ENCODE measurements around the gene FLT1.

Gene FLT1

GRCh38 chr13:28473044-28473443, 21.9 kb downstream of the FLT1 start:
- TF ChIP-seq, protein P1, sequence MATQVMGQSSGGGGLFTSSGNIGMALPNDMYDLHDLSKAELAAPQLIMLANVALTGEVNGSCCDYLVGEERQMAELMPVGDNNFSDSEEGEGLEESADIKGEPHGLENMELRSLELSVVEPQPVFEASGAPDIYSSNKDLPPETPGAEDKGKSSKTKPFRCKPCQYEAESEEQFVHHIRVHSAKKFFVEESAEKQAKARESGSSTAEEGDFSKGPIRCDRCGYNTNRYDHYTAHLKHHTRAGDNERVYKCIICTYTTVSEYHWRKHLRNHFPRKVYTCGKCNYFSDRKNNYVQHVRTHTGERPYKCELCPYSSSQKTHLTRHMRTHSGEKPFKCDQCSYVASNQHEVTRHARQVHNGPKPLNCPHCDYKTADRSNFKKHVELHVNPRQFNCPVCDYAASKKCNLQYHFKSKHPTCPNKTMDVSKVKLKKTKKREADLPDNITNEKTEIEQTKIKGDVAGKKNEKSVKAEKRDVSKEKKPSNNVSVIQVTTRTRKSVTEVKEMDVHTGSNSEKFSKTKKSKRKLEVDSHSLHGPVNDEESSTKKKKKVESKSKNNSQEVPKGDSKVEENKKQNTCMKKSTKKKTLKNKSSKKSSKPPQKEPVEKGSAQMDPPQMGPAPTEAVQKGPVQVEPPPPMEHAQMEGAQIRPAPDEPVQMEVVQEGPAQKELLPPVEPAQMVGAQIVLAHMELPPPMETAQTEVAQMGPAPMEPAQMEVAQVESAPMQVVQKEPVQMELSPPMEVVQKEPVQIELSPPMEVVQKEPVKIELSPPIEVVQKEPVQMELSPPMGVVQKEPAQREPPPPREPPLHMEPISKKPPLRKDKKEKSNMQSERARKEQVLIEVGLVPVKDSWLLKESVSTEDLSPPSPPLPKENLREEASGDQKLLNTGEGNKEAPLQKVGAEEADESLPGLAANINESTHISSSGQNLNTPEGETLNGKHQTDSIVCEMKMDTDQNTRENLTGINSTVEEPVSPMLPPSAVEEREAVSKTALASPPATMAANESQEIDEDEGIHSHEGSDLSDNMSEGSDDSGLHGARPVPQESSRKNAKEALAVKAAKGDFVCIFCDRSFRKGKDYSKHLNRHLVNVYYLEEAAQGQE (IDR thresholded peaks at IDR 0.05; ENCODE audit: insufficient read depth in 1 of 2, low read depth in 2 of 2, low read length in 2 of 2): no peak
- TF ChIP-seq TAF1 (IDR thresholded peaks at IDR 0.05; ENCODE audit: borderline replicate concordance, insufficient read depth, low read length) (no peak), POLR2AphosphoS5 (IDR thresholded peaks at IDR 0.05; ENCODE audit: low read depth, low read length) (no peak), SIN3A (IDR thresholded peaks at IDR 0.05; ENCODE audit: borderline replicate concordance, insufficient read depth, low read length) (no peak), FOXP2 (optimal IDR thresholded peaks at IDR 0.05; ENCODE audit: borderline replicate concordance, extremely low read depth, extremely low read length, insufficient read depth) (no peak)

GRCh38 chr13:28471421-28471820, 23.5 kb downstream of the FLT1 start:
- TF ChIP-seq FOXP2 (optimal IDR thresholded peaks at IDR 0.05; ENCODE audit: borderline replicate concordance, extremely low read depth, extremely low read length, insufficient read depth) (no peak), TAF1 (IDR thresholded peaks at IDR 0.05; ENCODE audit: borderline replicate concordance, insufficient read depth, low read length) (no peak), SIN3A (IDR thresholded peaks at IDR 0.05; ENCODE audit: borderline replicate concordance, insufficient read depth, low read length) (no peak), POLR2AphosphoS5 (IDR thresholded peaks at IDR 0.05; ENCODE audit: low read depth, low read length) (no peak)
- TF ChIP-seq, protein P1 (IDR thresholded peaks at IDR 0.05; ENCODE audit: insufficient read depth in 1 of 2, low read depth in 2 of 2, low read length in 2 of 2): no peak

- TF ChIP-seq POLR2AphosphoS5 (IDR thresholded peaks at IDR 0.05; ENCODE audit: low read depth, low read length): no peak
Observed at GRCh38 chr13:28470296-28470695, 24.6 kb downstream of the FLT1 start.

- TF ChIP-seq, protein P1 (IDR thresholded peaks at IDR 0.05; ENCODE audit: insufficient read depth in 1 of 2, low read depth in 2 of 2, low read length in 2 of 2): no peak
- TF ChIP-seq SIN3A (IDR thresholded peaks at IDR 0.05; ENCODE audit: borderline replicate concordance, insufficient read depth, low read length): no peak
- no peak for TF ChIP-seq TAF1 (IDR thresholded peaks at IDR 0.05; ENCODE audit: borderline replicate concordance, insufficient read depth, low read length)
- no peak for TF ChIP-seq FOXP2 (optimal IDR thresholded peaks at IDR 0.05; ENCODE audit: borderline replicate concordance, extremely low read depth, extremely low read length, insufficient read depth)
- TF ChIP-seq POLR2AphosphoS5 (IDR thresholded peaks at IDR 0.05; ENCODE audit: low read depth, low read length): no peak
Observed at GRCh38 chr13:28469316-28469715, 25.6 kb downstream of the FLT1 start.

- no peak for TF ChIP-seq POLR2AphosphoS5 (IDR thresholded peaks at IDR 0.05; ENCODE audit: low read depth, low read length)
- TF ChIP-seq FOXP2 (optimal IDR thresholded peaks at IDR 0.05; ENCODE audit: borderline replicate concordance, extremely low read depth, extremely low read length, insufficient read depth): no peak
Observed at GRCh38 chr13:28468023-28468915, 26.7 kb downstream of the FLT1 start.

DNA sequence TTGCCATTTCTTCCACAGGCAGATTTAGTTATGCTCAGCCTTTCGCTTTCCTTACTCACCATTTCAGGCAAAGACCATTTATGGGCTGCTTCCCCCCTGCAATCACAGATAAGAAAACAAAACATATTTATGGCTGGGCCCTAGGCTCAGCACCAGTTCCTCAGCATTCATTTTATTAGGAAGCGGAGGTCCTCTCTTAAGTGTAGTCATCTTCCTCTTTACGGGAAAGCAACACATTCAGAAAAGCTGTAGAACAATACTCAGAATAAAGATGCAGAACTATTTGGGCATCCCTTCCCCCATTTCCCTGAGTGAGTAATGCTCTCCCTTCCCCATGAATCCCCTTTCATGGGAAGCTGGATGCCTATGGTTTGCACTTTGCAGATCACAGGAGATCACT, 27.9 kb downstream of the FLT1 start:
- no peak for TF ChIP-seq POLR2AphosphoS5 (IDR thresholded peaks at IDR 0.05; ENCODE audit: low read depth, low read length)
- no peak for TF ChIP-seq SIN3A (IDR thresholded peaks at IDR 0.05; ENCODE audit: borderline replicate concordance, insufficient read depth, low read length)
- TF ChIP-seq FOXP2 (optimal IDR thresholded peaks at IDR 0.05; ENCODE audit: borderline replicate concordance, extremely low read depth, extremely low read length, insufficient read depth): no peak
- TF ChIP-seq, protein P1 (IDR thresholded peaks at IDR 0.05; ENCODE audit: insufficient read depth in 1 of 2, low read depth in 2 of 2, low read length in 2 of 2): no peak
- no peak for TF ChIP-seq TAF1 (IDR thresholded peaks at IDR 0.05; ENCODE audit: borderline replicate concordance, insufficient read depth, low read length)
